NCI-H226 (cell line): ENCODE data around the gene RIBC2.
A peak's percentile ranks its signal among the peaks of the same experiment; 100 is the strongest.
"Not testable (repeated sequence)": the region's sequence is repeated elsewhere in the genome, so short reads cannot be mapped to it uniquely, and the experiment has no call there.

ENCODE experiments used
- DNase-seq: peaks from one replicate; pipeline ENCODE4 v3.0.0-alpha.2; 2015

RIBC2 gene

GRCh38 chr22:45425101-45425500, 11.6 kb downstream of the RIBC2 start:
- no peak for DNase-seq

- no peak for DNase-seq
These were observed 12.2 kb downstream of the RIBC2 start for GRCh38 chr22:45425531-45426265.

- DNase-seq, result no peak
These were observed 12.9 kb downstream of the RIBC2 start for GRCh38 chr22:45426387-45426786.

- no peak for DNase-seq
These were observed 13.6 kb downstream of the RIBC2 start for GRCh38 chr22:45427114-45427513.

- no peak for DNase-seq
These were observed 15.2 kb downstream of the RIBC2 start for GRCh38 chr22:45428391-45429385.

- DNase-seq, result no peak
These were observed 15.9 kb downstream of the RIBC2 start for GRCh38 chr22:45429424-45429823.

GRCh38 chr22:45429981-45430775, 16.7 kb downstream of the RIBC2 start:
- DNase-seq, result no peak

- DNase-seq, result no peak
These were observed 17.4 kb downstream of the RIBC2 start for GRCh38 chr22:45430871-45431270.

- no peak for DNase-seq
These were observed 21.5 kb downstream of the RIBC2 start for GRCh38 chr22:45434981-45435380.

- DNase-seq, result peak; percentile 61
These were observed 22.1 kb downstream of the RIBC2 start for GRCh38 chr22:45435544-45436139.

- DNase-seq, result not testable (repeated sequence)
These were observed 23.5 kb downstream of the RIBC2 start for GRCh38 chr22:45436871-45437517.

- no peak for DNase-seq
These were observed 24.8 kb downstream of the RIBC2 start for GRCh38 chr22:45438336-45438735.

GRCh38 chr22:45440688-45441087, 27.2 kb downstream of the RIBC2 start:
- not testable (repeated sequence) for DNase-seq

GRCh38 chr22:45441138-45441537, 27.6 kb downstream of the RIBC2 start:
- DNase-seq, result no peak

GRCh38 chr22:45442116-45442515, 28.6 kb downstream of the RIBC2 start:
- DNase-seq, result no peak

- no peak for DNase-seq
These were observed 30.7 kb downstream of the RIBC2 start for GRCh38 chr22:45444168-45444567.

GRCh38 chr22:45445031-45445710, 31.7 kb downstream of the RIBC2 start:
- no peak for DNase-seq

- DNase-seq, result no peak
These were observed 32.7 kb downstream of the RIBC2 start for GRCh38 chr22:45446216-45446615.

GRCh38 chr22:45447596-45447995, 34.1 kb downstream of the RIBC2 start:
- DNase-seq, result not testable (repeated sequence)

- no peak for DNase-seq
These were observed 34.9 kb downstream of the RIBC2 start for GRCh38 chr22:45448431-45448830.

- DNase-seq, result not testable (repeated sequence)
These were observed 35.9 kb downstream of the RIBC2 start for GRCh38 chr22:45449442-45449841.
